Stimulated activated CD4-positive, alpha-beta T cell treated with anti-CD3 and anti-CD28 coated beads, TNF-alpha, amount 100 ng/mL, for 24 hours (primary cell): ENCODE measurements around the gene HSD17B3.
A peak's percentile ranks its signal among the peaks of the same experiment; 100 is the strongest.
"Not testable (repeated sequence)": the region's sequence is repeated elsewhere in the genome, so short reads cannot be mapped to it uniquely, and the experiment has no call there.

Experiments used
- DNase-seq, 3 experiments: peaks; one replicate each; pipeline ENCODE4 v3.0.0-alpha.2; 2020; ENCODE audit warnings: low read depth in 3 of 3

HSD17B3 gene

DNA sequence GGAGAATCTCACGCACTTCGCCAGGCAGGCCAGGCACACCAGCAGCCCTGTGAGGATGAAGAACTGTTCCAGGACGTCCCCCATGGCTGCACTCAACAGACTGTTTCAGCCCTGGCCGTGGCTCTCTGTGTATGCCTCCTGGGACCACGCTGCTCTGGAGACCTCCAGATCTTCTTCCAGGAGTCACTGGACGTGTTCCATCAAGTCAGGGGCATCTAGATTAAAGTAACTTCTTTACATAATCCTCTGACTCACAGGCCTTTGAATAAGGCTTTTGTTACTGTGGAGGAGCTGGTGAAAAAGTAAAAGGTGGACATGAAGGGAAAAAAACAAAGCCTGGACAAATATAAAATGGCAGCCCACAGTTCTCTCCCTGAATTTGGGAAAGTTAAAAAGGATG, at the start of gene HSD17B3:
TSS of gene HSD17B3 (minus strand) at position 156 of the 400 bp plus-strand sequence. CDS start at position 84, 72 bp downstream.
- DNase-seq = no peak

DNA sequence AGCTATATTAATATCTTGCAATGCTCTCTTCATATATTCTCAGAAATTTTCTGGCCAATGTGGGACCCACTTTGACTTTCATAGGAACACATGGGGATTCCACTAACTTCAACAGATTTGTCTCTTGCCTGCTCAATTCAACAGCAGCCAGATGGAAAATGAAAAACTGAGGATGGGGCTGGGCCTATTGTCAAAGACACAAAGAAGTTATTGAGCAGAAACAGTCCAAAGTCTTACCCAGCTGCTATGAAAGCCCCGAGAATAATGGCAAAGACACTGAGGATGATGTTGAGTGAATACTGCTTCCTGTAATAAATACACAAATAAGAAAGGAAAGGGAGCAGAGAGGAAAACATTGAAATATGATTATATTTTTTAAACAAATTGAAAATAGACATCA, 48.9 kb upstream of the HSD17B3 start:
- no peak for DNase-seq

DNA sequence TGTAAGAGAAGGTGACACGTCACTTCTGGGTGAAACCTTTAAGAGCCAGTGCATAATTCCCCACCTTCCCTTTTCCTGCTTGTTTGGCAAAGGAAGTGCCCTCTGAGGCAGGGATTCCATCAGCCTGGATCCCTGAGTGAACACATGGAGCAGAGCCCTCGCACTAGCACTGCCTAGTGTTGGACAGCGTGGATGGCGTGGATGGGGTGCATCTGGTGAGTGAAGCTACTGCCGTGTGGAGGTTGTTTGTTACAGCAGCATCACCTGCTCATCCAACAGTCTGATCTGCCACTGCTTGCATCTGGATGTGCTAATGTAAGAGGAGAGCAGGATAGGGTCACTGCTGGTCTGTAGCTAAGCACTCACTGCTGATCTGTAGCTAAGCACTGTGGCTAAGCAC, 46.3 kb upstream of the HSD17B3 start:
- DNase-seq = no peak

DNA sequence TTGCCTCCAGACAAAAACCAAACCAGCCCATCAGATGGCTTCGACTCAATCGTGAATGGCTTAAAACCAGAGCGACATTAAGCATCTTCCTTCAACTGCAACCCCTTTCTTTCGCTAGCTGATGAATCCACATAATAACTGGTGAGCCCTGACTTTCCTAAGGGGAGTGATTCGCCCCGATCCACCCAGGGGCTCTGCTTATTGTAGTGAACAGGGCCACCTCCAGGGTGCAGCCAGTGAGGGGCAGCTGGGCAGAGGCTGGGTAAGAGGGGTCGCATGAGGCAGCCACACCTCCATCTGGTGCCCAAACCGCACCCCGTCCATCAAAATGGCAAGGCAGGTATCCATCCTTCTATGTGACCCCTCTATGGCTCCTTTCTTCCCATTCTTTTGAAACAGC, 43.6 kb upstream of the HSD17B3 start:
- no peak for DNase-seq

DNA sequence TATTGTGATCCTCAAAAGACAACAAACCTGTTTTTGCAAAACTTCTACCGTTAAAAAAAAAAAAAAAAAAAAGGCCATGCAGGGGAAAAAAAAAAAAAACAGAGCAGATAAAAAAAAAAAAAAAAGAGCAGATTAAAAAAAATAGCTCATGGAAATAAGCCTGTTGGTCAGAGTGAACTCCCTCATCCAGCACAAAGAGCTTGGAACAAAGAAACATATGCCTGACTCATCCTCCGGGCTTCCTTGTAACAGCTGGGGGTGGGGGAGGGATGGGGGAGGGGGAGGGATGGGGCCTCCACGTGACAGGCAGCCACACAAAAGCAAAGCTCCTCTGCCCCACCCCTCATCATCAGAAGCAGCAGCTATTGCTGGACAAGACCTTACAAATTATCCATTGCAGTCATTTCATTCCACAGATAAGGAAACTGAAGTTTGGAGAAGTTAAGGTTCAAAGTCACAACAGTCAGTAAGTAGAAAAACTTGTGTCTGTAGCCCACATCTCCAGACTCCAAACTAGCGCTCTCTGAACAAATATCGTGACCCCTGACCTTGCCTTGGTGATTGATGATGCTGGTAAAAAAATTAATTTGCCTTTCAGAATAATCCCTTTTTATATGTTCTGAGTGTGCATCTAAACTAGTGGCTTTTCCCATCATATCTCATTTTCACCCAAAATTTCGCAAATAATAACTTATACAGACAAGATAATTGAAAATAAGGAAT, 42.6 kb upstream of the HSD17B3 start:
- DNase-seq = no peak

GRCh38 chr9:96343515-96344360, 41.8 kb upstream of the HSD17B3 start:
- no peak for DNase-seq

- no peak for DNase-seq
Observed at GRCh38 chr9:96342571-96343245, 40.7 kb upstream of the HSD17B3 start.

- no peak for DNase-seq
Observed at GRCh38 chr9:96340707-96341106, 38.7 kb upstream of the HSD17B3 start.

- no peak for DNase-seq
Observed at GRCh38 chr9:96338299-96338698, 36.3 kb upstream of the HSD17B3 start.

- DNase-seq = no peak
Observed at GRCh38 chr9:96333958-96334357, 32.0 kb upstream of the HSD17B3 start.

DNA sequence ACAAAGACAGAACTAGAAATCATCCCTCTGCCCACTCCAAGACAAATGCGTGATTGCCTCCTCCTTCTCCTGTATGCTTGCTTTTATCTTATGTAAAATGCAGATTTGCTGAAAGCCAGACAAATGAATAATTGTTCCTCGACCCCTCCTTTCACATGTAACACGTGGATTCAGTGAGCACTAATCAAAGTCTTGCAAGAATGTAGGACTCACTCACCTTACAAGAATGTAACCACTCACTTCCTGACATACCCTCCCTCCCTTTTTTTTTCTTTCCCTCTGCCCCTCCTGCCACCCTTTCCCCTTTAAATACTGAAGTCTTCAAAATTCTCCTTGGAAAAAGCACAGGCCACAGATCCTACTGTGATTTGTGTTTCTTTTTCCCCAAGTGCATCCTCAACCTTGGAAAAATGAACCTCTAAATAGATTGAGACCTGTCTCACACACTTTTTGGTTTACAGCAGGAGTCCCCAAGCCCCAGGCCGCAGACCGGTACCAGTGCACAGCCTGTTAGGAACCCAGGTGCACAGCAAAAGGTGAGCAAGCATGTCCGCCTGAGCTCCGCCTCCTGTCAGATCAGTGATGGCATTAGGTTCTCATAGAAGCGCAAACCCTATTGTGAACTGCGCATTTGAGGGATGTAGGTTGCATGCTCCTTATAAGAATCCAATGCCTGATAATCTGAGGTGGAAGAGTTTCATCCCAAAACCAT, 29.4 kb upstream of the HSD17B3 start:
- DNase-seq = no peak

GRCh38 chr9:96327694-96328352, 25.8 kb upstream of the HSD17B3 start:
- DNase-seq = peak in 2 of 3 experiments; percentile 14 to 29

DNA sequence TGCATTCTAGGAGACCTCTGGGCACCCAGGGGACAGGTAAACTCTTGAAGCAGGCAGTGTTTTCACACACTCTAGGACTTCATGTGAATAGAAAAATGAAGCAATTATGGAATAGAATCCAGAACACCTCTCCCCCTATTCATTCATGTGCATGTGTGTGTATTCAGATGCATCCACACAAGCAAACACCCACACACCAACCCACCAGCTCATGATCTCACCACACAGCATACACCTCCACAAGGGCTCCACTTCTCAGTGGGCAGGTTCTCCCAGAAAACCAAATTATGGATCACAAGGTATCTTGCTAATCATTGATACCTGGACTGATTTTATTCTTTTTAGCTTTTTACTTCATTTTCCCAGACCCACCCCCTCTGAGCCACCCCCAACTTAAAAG, 21.2 kb upstream of the HSD17B3 start:
- no peak for DNase-seq

DNA sequence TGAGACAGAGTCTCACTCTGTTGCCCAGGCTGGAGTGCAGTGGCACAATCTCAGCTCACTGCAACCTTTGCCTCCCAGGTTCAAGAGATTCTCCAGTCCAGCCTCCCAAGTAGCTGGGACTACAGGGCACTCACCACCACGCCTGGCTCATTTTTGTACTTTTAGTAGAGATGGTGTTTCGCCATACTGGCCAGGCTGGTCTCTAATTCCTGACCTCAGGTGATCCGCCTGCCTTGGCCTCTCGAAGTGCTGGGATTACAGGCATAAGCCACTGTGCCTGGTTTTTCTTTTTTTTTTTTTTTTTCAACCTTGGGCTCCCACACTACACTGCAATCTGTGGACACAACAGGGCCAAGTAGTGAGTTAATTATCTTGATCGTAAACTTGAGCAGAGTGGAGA, 20.8 kb upstream of the HSD17B3 start:
- DNase-seq = not testable (repeated sequence)

DNA sequence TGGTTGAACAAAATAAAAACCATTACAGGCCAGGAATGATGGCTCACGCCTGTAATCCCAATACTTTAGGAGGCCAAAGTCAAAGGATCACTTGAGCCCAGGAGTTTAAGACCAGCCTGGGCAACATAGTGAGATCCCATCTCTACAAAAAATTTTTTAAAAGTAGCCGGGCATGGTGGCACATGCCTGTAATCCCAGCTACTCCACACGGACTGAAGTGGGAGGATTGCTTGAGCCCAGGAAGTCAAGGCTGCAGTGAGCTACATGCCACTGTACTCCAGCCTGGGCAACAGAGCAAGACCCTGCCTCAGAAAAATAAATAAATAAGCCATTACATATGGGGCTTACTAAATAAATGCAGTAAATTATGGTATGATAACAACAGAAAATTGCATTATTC, 20.2 kb upstream of the HSD17B3 start:
- not testable (repeated sequence) for DNase-seq

DNA sequence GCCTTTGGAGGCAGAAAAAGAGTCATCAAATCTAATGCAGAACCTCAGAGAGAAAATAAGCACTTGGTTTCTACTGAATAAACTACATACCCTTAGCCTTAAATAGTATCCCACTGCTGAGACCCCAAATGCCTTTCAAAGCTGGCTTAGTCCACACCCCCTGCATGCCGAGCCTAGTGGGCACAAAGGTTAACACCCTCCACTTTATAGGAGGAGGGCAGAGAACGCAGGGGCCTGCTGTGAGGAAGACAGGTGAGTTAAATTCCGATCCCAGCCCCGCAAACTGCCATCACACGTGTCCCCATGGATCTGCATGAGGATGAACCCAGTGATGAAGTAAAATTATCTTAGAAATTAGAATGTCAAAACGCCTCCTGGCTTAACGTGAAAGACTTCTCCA, 19.5 kb upstream of the HSD17B3 start:
- no peak for DNase-seq

- no peak for DNase-seq
Observed at GRCh38 chr9:96320749-96321280, 18.8 kb upstream of the HSD17B3 start.

- DNase-seq = no peak
Observed at GRCh38 chr9:96318921-96319565, 17.1 kb upstream of the HSD17B3 start.

GRCh38 chr9:96317335-96317980, 15.5 kb upstream of the HSD17B3 start:
- DNase-seq = peak in 2 of 3 experiments; percentile 21 to 41

DNA sequence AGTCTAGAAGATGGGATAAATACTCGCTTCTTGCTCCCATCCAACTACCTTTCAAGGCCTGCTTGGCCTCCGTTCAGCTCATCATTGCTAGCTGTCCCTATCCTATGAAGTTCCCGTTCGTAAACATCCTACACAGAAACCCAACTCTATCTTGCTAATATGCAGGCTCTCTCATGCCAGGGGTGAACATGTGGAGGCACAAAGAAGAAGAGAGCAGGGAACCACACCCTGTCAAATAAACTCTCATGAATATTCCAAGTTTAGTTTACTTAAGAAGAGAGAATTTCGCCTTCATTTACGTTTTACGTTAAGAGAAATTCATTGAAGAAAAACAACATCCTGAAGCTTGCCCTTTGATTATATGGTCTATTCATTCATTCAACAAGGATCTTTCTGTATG, 7.9 kb upstream of the HSD17B3 start:
- no peak for DNase-seq
